Activated T-cell treated with anti-CD3 and anti-CD28 coated beads, Interleukin-2, amount 50 U/mL, for 72 hours (primary cell): ENCODE data around the gene EPB41L3. TPM values are rescaled to one million over a fixed set of nuclear protein-coding genes. Genes with fewer than 3 reads are reported as not detected.

Experiments
- ATAC-seq, 2 donors: fragments of 150-1000 bp; cut with Tn5 transposase; replicated peaks in 1 of 2; 2 replicates each; pipeline ENCODE4 v1.10.0; 2021; ENCODE audit warnings: moderate library complexity in 2 of 2, mild to moderate bottlenecking in 1 of 2
- DNase-seq, 2 donors: peaks; one replicate each; pipeline ENCODE4 v3.0.0; 2021 to 2022; ENCODE audit warnings: mixed read lengths in 1 of 2
- H3K27ac Mint-ChIP-seq: one replicate; pipeline ENCODE4 v1.8.0; 2022; ENCODE audit warnings: mild to moderate bottlenecking, moderate library complexity, mixed read lengths
- H3K27me3 Mint-ChIP-seq: one replicate; pipeline ENCODE4 v1.8.0; 2022; ENCODE audit warnings: low read depth, mixed read lengths
- H3K36me3 Mint-ChIP-seq, 2 donors: one replicate each; pipeline ENCODE4 v1.8.0; 2022; ENCODE audit warnings: mixed read lengths in 2 of 2, mild to moderate bottlenecking in 1 of 2; ENCODE audit not compliant: insufficient read depth in 2 of 2
- H3K4me1 Mint-ChIP-seq: one replicate; pipeline ENCODE4 v1.8.0; 2022; ENCODE audit warnings: low read depth, mixed read lengths
- H3K4me3 Mint-ChIP-seq, 2 donors: one replicate each; pipeline ENCODE4 v1.8.0; 2022; ENCODE audit warnings: mild to moderate bottlenecking in 2 of 2, mixed read lengths in 2 of 2, moderate library complexity in 2 of 2
- H3K9me3 Mint-ChIP-seq, 2 donors: one replicate each; pipeline ENCODE4 v1.8.0; 2022; ENCODE audit warnings: mixed read lengths in 2 of 2
- total RNA-seq, 2 donors: library from RNA; stranded (reverse); gene quantifications; one replicate each; pipeline ENCODE4 v1.2.3, GENCODE V29; 2022

Gene EPB41L3
- total RNA-seq, 2 donors from 2014 or later = 3.4 to 4.9 TPM

GRCh38 chr18:5395860-5396448 lies 147.8 kb downstream of the EPB41L3 start:
- DNase-seq (no peak), ATAC-seq (no peak)
- no peaks in the 10 kb centered on the region for H3K36me3 Mint-ChIP-seq
- H3K4me1 Mint-ChIP-seq = peaks cover 5% of the 10 kb centered on the region
- no peaks in the 10 kb centered on the region for H3K9me3 Mint-ChIP-seq
- no peak overlapping the region for H3K4me3 Mint-ChIP-seq
- peaks cover 4% of the 10 kb centered on the region for H3K27me3 Mint-ChIP-seq
- no peak overlapping the region for H3K27ac Mint-ChIP-seq

DNA sequence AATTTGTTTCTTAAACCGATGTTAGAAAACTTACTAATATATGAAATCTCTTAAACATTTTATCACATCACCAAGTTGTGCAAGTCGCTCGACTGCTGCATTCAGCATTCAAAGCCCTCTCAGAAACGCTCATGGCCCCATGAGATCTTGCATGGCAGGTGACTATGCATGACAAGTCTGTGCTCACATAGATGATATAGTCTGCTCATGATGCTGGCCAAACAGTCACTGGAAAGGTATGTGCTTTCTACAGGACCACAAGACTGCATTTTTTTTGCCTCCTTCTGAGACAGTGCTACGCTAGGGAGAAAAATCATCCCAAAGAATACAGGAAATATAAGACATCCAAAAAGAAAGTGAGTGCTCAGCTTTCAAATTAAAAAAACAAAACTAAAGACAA lies 150.0 kb downstream of the EPB41L3 start:
- no peaks in the 10 kb centered on the region for H3K36me3 Mint-ChIP-seq
- H3K27ac Mint-ChIP-seq = no peak overlapping the region
- peaks cover 5% of the 10 kb centered on the region for H3K4me1 Mint-ChIP-seq
- no peaks in the 10 kb centered on the region for H3K9me3 Mint-ChIP-seq
- no peaks in the 10 kb centered on the region for H3K27me3 Mint-ChIP-seq
- no peak overlapping the region for H3K4me3 Mint-ChIP-seq
- DNase-seq = no peak
- ATAC-seq = no peak

- Mint-ChIP-seq H3K36me3 (no peaks in the 10 kb centered on the region), H3K4me1 (peaks cover 5% of the 10 kb centered on the region), H3K4me3 (no peak overlapping the region), H3K27me3 (no peaks in the 10 kb centered on the region), H3K27ac (no peak overlapping the region), H3K9me3 (no peaks in the 10 kb centered on the region)
- no peak for DNase-seq
- ATAC-seq = no peak
These were observed 152.4 kb downstream of the EPB41L3 start for GRCh38 chr18:5391409-5391808.

- Mint-ChIP-seq H3K27ac (no peak overlapping the region), H3K9me3 (no peaks in the 10 kb centered on the region)
These were observed 154.4 kb downstream of the EPB41L3 start for GRCh38 chr18:5389356-5389755.

DNA sequence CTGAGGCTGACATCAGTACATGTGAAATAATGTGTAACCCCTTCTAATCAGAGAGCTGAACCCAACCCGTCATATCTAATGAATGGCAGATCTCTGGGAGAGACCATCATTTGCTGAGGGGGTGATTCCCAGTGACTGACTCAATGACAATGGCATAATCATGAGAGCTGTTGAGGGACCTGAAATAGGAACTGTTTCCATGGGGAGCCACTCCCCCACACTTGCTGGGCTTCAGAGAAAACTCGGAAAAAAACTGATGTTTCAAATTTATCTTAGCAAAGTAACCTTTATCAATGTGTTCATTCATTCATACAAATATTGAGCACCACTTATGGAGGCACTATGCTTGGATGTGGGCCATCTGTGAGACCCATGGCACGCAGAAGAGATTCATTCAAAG lies 154.9 kb downstream of the EPB41L3 start:
- no peaks in the 10 kb centered on the region for H3K9me3 Mint-ChIP-seq
- H3K4me3 Mint-ChIP-seq = no peak overlapping the region
- no peak for ATAC-seq
- no peaks in the 10 kb centered on the region for H3K36me3 Mint-ChIP-seq
- no peak overlapping the region for H3K27ac Mint-ChIP-seq
- no peaks in the 10 kb centered on the region for H3K4me1 Mint-ChIP-seq
- no peaks in the 10 kb centered on the region for H3K27me3 Mint-ChIP-seq
- no peak for DNase-seq

More at GRCh38 chr18:5389356-5389755, 154.4 kb downstream of the EPB41L3 start:
- no peaks in the 10 kb centered on the region for H3K4me1 Mint-ChIP-seq
- no peak overlapping the region for H3K4me3 Mint-ChIP-seq
- ATAC-seq (no peak), DNase-seq (no peak)
- H3K27me3 Mint-ChIP-seq = no peaks in the 10 kb centered on the region
- H3K36me3 Mint-ChIP-seq = no peaks in the 10 kb centered on the region

GRCh38 chr18:5380586-5380985 lies 163.2 kb downstream of the EPB41L3 start:
- Mint-ChIP-seq H3K36me3 (no peaks in the 10 kb centered on the region), H3K27me3 (no peaks in the 10 kb centered on the region), H3K27ac (no peak overlapping the region), H3K9me3 (no peaks in the 10 kb centered on the region), H3K4me3 (no peak overlapping the region), H3K4me1 (no peaks in the 10 kb centered on the region)
- ATAC-seq (no peak), DNase-seq (no peak)

DNA sequence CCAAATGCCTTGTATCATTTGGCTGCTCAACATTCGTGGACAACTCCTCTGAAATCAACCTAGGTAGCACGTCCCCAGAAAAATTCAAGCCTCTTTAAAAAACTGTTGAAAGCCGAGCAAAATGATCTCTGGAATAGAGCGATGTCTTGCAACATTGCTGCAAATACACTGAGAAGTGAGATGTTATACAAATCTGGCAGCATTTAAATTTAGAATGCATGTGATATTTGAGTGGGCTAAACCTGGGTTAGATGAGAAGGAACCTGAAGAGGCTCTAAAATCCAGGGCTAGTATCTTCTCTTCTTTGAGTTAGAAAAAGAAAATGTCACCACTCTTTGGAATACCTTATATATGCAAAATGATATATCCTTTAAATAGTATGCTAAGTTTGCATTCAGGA lies 166.8 kb downstream of the EPB41L3 start:
- ATAC-seq = no peak
- Mint-ChIP-seq H3K4me1 (no peaks in the 10 kb centered on the region), H3K9me3 (no peaks in the 10 kb centered on the region), H3K4me3 (no peak overlapping the region), H3K36me3 (no peaks in the 10 kb centered on the region), H3K27ac (no peak overlapping the region), H3K27me3 (no peaks in the 10 kb centered on the region)
- no peak for DNase-seq

GRCh38 chr18:5370332-5370731 lies 173.5 kb downstream of the EPB41L3 start:
- peaks cover 6% of the 10 kb centered on the region for H3K27me3 Mint-ChIP-seq
- ATAC-seq (no peak), DNase-seq (no peak)
- H3K4me1 Mint-ChIP-seq = no peaks in the 10 kb centered on the region
- no peak overlapping the region for H3K4me3 Mint-ChIP-seq
- H3K27ac Mint-ChIP-seq = no peak overlapping the region
- H3K36me3 Mint-ChIP-seq = no peaks in the 10 kb centered on the region
- H3K9me3 Mint-ChIP-seq = no peaks in the 10 kb centered on the region

DNA sequence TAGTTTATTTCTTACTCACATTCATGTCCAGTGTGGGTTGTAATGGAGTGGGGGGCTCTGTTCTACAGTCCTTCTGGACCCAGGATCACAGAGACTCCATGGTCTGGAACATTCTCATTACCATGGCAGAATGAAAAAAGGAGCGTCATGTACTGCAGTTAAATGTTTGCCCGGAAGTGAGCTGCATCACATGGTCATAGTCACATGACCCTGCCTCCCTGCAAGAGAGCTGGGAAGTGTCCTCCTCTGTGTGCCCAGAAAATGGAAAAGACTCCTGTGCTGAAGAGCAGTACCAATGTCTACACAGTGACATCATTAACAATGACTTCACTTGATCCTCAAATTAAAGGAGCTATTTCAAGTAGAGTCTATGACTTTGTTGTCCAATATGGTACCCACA lies 174.3 kb downstream of the EPB41L3 start:
- DNase-seq (no peak), ATAC-seq (no peak)
- H3K27me3 Mint-ChIP-seq = peaks cover 6% of the 10 kb centered on the region
- no peaks in the 10 kb centered on the region for H3K36me3 Mint-ChIP-seq
- H3K4me3 Mint-ChIP-seq = no peak overlapping the region
- H3K4me1 Mint-ChIP-seq = no peaks in the 10 kb centered on the region
- H3K27ac Mint-ChIP-seq = no peak overlapping the region
- H3K9me3 Mint-ChIP-seq = no peaks in the 10 kb centered on the region

GRCh38 chr18:5365443-5365842 lies 178.4 kb downstream of the EPB41L3 start:
- Mint-ChIP-seq H3K36me3 (no peaks in the 10 kb centered on the region), H3K4me1 (no peaks in the 10 kb centered on the region)

GRCh38 chr18:5350636-5351035 lies 193.2 kb downstream of the EPB41L3 start:
- no peaks in the 10 kb centered on the region for H3K27me3 Mint-ChIP-seq
- peaks cover 8% of the 10 kb centered on the region in 2 donors for H3K36me3 Mint-ChIP-seq
- no peaks in the 10 kb centered on the region for H3K4me1 Mint-ChIP-seq
- H3K4me3 Mint-ChIP-seq = no peak overlapping the region
- no peak overlapping the region for H3K27ac Mint-ChIP-seq
- no peak for DNase-seq
- ATAC-seq = no peak
- H3K9me3 Mint-ChIP-seq = peaks cover 15 to 19% of the 10 kb centered on the region in 2 donors

More at GRCh38 chr18:5365443-5365842, 178.4 kb downstream of the EPB41L3 start:
- H3K27me3 Mint-ChIP-seq = peaks cover 6% of the 10 kb centered on the region
- no peak overlapping the region for H3K4me3 Mint-ChIP-seq
- ATAC-seq = no peak
- no peak for DNase-seq
- no peaks in the 10 kb centered on the region for H3K9me3 Mint-ChIP-seq
- H3K27ac Mint-ChIP-seq = no peak overlapping the region

Other genes with a start within 250 kb of the EPB41L3 start
- 10 to 100 TPM; 26.2 to 29.4 TPM for gene ZBTB14, start 248.3 kb downstream of the EPB41L3 start, total RNA-seq